A673 (cell line): ENCODE data around the gene PGRMC2.

ENCODE experiments used
- CTCF ChIP-seq: fragments of 300-800, 200-600 bp; sonication (generic); conservative IDR thresholded peaks from 2 replicates; pipeline ENCODE4 v1.5.1; 2017; ENCODE audit warnings: low read depth, mild to moderate bottlenecking, antibody characterized with exemption, low read length, moderate library complexity, mixed read lengths
- EZH2 ChIP-seq: fragments of 200-600 bp; sonication (generic); IDR thresholded peaks from 2 replicates; pipeline ENCODE4 v1.6.1; 2017; ENCODE audit warnings: borderline replicate concordance, low read depth, mild to moderate bottlenecking, mixed read lengths, antibody characterized with exemption, low read length; ENCODE audit not compliant: poor library complexity, severe bottlenecking

- TF ChIP-seq CTCF (no peak), EZH2 (no peak)
Observed at GRCh38 chr4:128307123-128307571, 19.5 kb upstream of the PGRMC2 start.
